Measurements from ENCODE around the gene TMEM139. TPM values are rescaled to one million over a fixed set of nuclear protein-coding genes. Genes with fewer than 3 reads are reported as not detected.
"Not testable (repeated sequence)": the region's sequence is repeated elsewhere in the genome, so short reads cannot be mapped to it uniquely, and the experiment has no call there.

The TMEM139 gene
- total and polyA plus RNA-seq, 4 experiments from 2014 or later: 0.61 to 2.1 (median 1.4) TPM

- ChIA-PET CTCF (ENCODE audit: partially characterized antibody) (interaction anchor here (0.7 to 13.9 kb wide), 6 partner anchors 11 to 120 kb away, joined by 3 to 513 read pairs (median 5); partner anchors contain the start of genes EPHA1 and GSTK1), POLR2A (ENCODE audit: partially characterized antibody) (interaction anchor here (0.6 to 4.1 kb wide), 12 partner anchors 10 to 95 kb away, joined by 3 to 23 read pairs (median 4); partner anchors contain the start of gene GSTK1)
- Mint-ChIP-seq H3K4me3 (peak overlapping the region; percentile 92 to 99 (median 96)), H3K36me3 (peaks cover 24 to 50% of the 10 kb centered on the region in 2 donors), H3K27me3 (no peaks in the 10 kb centered on the region), H3K4me1 (peaks cover 33 to 73% (median 54%) of the 10 kb centered on the region in 4 donors), H3K9me3 (peaks cover 0 to 2% (median 0%) of the 10 kb centered on the region in 8 donors), H3K27ac (peak overlapping the region; percentile 76 to 98 (median 94))
- peaks cover 33% of the 10 kb centered on the region for H3K4me1 ChIP-seq (ENCODE audit: insufficient read depth, low read length)
- H3K36me3 ChIP-seq (ENCODE audit: insufficient read depth, low read length): peaks cover 27% of the 10 kb centered on the region
- peak overlapping the region; percentile 78 for H3K27ac ChIP-seq (ENCODE audit: low read depth, low read length)
- no peaks in the 10 kb centered on the region for H3K9me3 ChIP-seq (ENCODE audit: control insufficient read depth in 1 of 2, low read length in 2 of 2)
- intact Hi-C loops (cut with micrococcal nuclease): loop anchor here (2.0 kb wide), 3 partner anchors 15 to 91 kb away; partner anchors contain the start of gene ZYX
- peak overlapping the region; percentile 82 to 92 for H3K4me3 ChIP-seq (ENCODE audit: low read length in 2 of 2)
- no peaks in the 10 kb centered on the region for H3K27me3 ChIP-seq (ENCODE audit: insufficient read depth, low read length)
- DNase-seq: no peak
Observed at GRCh38 chr7:143289421-143289820, 4.7 kb downstream of the TMEM139 start.

GRCh38 chr7:143289888-143290287 lies 5.1 kb downstream of the TMEM139 start:
- Histone ChIP-seq H3K4me1 (ENCODE audit: insufficient read depth, low read length) (peaks cover 33% of the 10 kb centered on the region), H3K4me3 (ENCODE audit: low read length in 2 of 2) (peak overlapping the region; percentile 82 to 92), H3K27ac (ENCODE audit: low read depth, low read length) (peak overlapping the region; percentile 78), H3K36me3 (ENCODE audit: insufficient read depth, low read length) (peaks cover 32% of the 10 kb centered on the region)
- not testable (repeated sequence) for H3K9me3 ChIP-seq (ENCODE audit: control insufficient read depth in 1 of 2, low read length in 2 of 2); DNase-seq; H3K9me3 Mint-ChIP-seq; H3K27me3 Mint-ChIP-seq; H3K27me3 ChIP-seq (ENCODE audit: insufficient read depth, low read length)
- CTCF ChIA-PET (ENCODE audit: partially characterized antibody): interaction anchor here (0.7 to 13.9 kb wide), 8 partner anchors 10 to 119 kb away, joined by 3 to 513 read pairs (median 4); partner anchors contain the start of genes EPHA1 and GSTK1
- intact Hi-C loops (cut with micrococcal nuclease): loop anchor here (2.0 kb wide), 3 partner anchors 15 to 91 kb away; partner anchors contain the start of gene ZYX
- peak overlapping the region; percentile 53 to 98 (median 83) for H3K27ac Mint-ChIP-seq
- peak overlapping the region; percentile 92 to 99 (median 96) for H3K4me3 Mint-ChIP-seq
- peaks cover 28 to 55% of the 10 kb centered on the region in 2 donors for H3K36me3 Mint-ChIP-seq
- peaks cover 34 to 73% (median 55%) of the 10 kb centered on the region in 4 donors for H3K4me1 Mint-ChIP-seq
- POLR2A ChIA-PET (ENCODE audit: partially characterized antibody): interaction anchor here (0.6 to 4.1 kb wide), 12 partner anchors 10 to 94 kb away, joined by 3 to 23 read pairs (median 4); partner anchors contain the start of gene GSTK1

- CTCF ChIA-PET (ENCODE audit: partially characterized antibody): interaction anchor here (0.7 to 13.9 kb wide), 7 partner anchors 10 to 90 kb away, joined by 3 to 513 read pairs (median 4); partner anchors contain the start of gene GSTK1
- POLR2A ChIA-PET (ENCODE audit: partially characterized antibody): interaction anchor here (0.7 to 4.1 kb wide), 8 partner anchors 9 to 94 kb away, joined by 3 to 23 read pairs (median 5); partner anchors contain the start of gene GSTK1
- H3K4me3 Mint-ChIP-seq: peak overlapping the region; percentile 52 to 99 (median 96)
- intact Hi-C loops (cut with micrococcal nuclease): no loop called here
- peaks cover 0 to 2% (median 0%) of the 10 kb centered on the region in 8 donors for H3K9me3 Mint-ChIP-seq
- H3K27ac Mint-ChIP-seq: peak overlapping the region; percentile 46 to 83 (median 68)
- peaks cover 36% of the 10 kb centered on the region for H3K36me3 ChIP-seq (ENCODE audit: insufficient read depth, low read length)
- H3K4me1 Mint-ChIP-seq: peaks cover 36 to 77% (median 57%) of the 10 kb centered on the region in 4 donors
- no peaks in the 10 kb centered on the region for H3K27me3 Mint-ChIP-seq
- H3K27me3 ChIP-seq (ENCODE audit: insufficient read depth, low read length): no peaks in the 10 kb centered on the region
- peak overlapping the region; percentile 10 for H3K27ac ChIP-seq (ENCODE audit: low read depth, low read length)
- no peak overlapping the region for H3K4me3 ChIP-seq (ENCODE audit: low read length in 2 of 2)
- peaks cover 32 to 59% of the 10 kb centered on the region in 2 donors for H3K36me3 Mint-ChIP-seq
- H3K4me1 ChIP-seq (ENCODE audit: insufficient read depth, low read length): peaks cover 36% of the 10 kb centered on the region
- no peaks in the 10 kb centered on the region for H3K9me3 ChIP-seq (ENCODE audit: control insufficient read depth in 1 of 2, low read length in 2 of 2)
- DNase-seq: peak in 1 of 5 donors; percentile 59
Observed at GRCh38 chr7:143290293-143290692, 5.5 kb downstream of the TMEM139 start.

- Histone ChIP-seq H3K36me3 (ENCODE audit: insufficient read depth, low read length) (peaks cover 54% of the 10 kb centered on the region), H3K27me3 (ENCODE audit: insufficient read depth, low read length) (no peaks in the 10 kb centered on the region), H3K4me1 (ENCODE audit: insufficient read depth, low read length) (peaks cover 47% of the 10 kb centered on the region), H3K27ac (ENCODE audit: low read depth, low read length) (no peak overlapping the region), H3K9me3 (ENCODE audit: control insufficient read depth in 1 of 2, low read length in 2 of 2) (no peaks in the 10 kb centered on the region), H3K4me3 (ENCODE audit: low read length in 2 of 2) (no peak overlapping the region)
- Mint-ChIP-seq H3K9me3 (peaks cover 0 to 2% (median 0%) of the 10 kb centered on the region in 8 donors), H3K36me3 (peaks cover 54 to 80% of the 10 kb centered on the region in 2 donors), H3K27me3 (no peaks in the 10 kb centered on the region), H3K4me1 (peaks cover 48 to 80% (median 64%) of the 10 kb centered on the region in 4 donors), H3K4me3 (no peak overlapping the region), H3K27ac (peak overlapping the region in 1 of 7 donors; percentile 42)
- ChIA-PET POLR2A (ENCODE audit: partially characterized antibody) (interaction anchor here (0.7 to 4.1 kb wide), 6 partner anchors 23 to 87 kb away, joined by 3 to 17 read pairs (median 4); partner anchors contain the start of gene GSTK1), CTCF (ENCODE audit: partially characterized antibody) (interaction anchor here (0.5 to 13.9 kb wide), 11 partner anchors 8 to 482 kb away, joined by 3 to 513 read pairs (median 4); no protein-coding TSS in a partner anchor)
- intact Hi-C loops (cut with micrococcal nuclease): no loop called here
- DNase-seq: no peak
Observed at GRCh38 chr7:143292876-143293275, 8.1 kb downstream of the TMEM139 start.

- H3K4me3 Mint-ChIP-seq: peak overlapping the region in 2 of 8 donors; percentile 2 to 11
- no peaks in the 10 kb centered on the region for H3K9me3 Mint-ChIP-seq
- peaks cover 74% of the 10 kb centered on the region for H3K36me3 ChIP-seq (ENCODE audit: insufficient read depth, low read length)
Observed at GRCh38 chr7:143295870-143296269, 11.1 kb downstream of the TMEM139 start.

GRCh38 chr7:143296686-143297085 lies 11.9 kb downstream of the TMEM139 start:
- intact Hi-C loops (cut with micrococcal nuclease): no loop called here
- H3K27ac ChIP-seq (ENCODE audit: low read depth, low read length): no peak overlapping the region
- no peaks in the 10 kb centered on the region for H3K27me3 ChIP-seq (ENCODE audit: insufficient read depth, low read length)
- ChIA-PET CTCF (ENCODE audit: partially characterized antibody) (interaction anchor here (0.6 to 13.9 kb wide), 14 partner anchors 9 to 140 kb away, joined by 3 to 513 read pairs (median 4); partner anchors contain the start of genes CASP2 and GSTK1), POLR2A (ENCODE audit: partially characterized antibody) (interaction anchor here (1.4 to 6.4 kb wide), 6 partner anchors 9 to 111 kb away, joined by 4 to 51 read pairs (median 8); partner anchors contain the start of gene CASP2)
- no peak for DNase-seq
- peaks cover 31% of the 10 kb centered on the region for H3K4me1 ChIP-seq (ENCODE audit: insufficient read depth, low read length)
- peaks cover 73 to 86% of the 10 kb centered on the region in 2 donors for H3K36me3 Mint-ChIP-seq
- no peak overlapping the region for H3K4me3 ChIP-seq (ENCODE audit: low read length in 2 of 2)
- H3K36me3 ChIP-seq (ENCODE audit: insufficient read depth, low read length): peaks cover 82% of the 10 kb centered on the region
- H3K4me3 Mint-ChIP-seq: peak overlapping the region in 1 of 8 donors; percentile 4
- no peaks in the 10 kb centered on the region for H3K27me3 Mint-ChIP-seq
- no peaks in the 10 kb centered on the region for H3K9me3 Mint-ChIP-seq
- peak overlapping the region; percentile 10 to 66 (median 30) for H3K27ac Mint-ChIP-seq
- H3K4me1 Mint-ChIP-seq: peaks cover 43 to 67% (median 52%) of the 10 kb centered on the region in 4 donors
- no peaks in the 10 kb centered on the region for H3K9me3 ChIP-seq (ENCODE audit: control insufficient read depth in 1 of 2, low read length in 2 of 2)

More at GRCh38 chr7:143295870-143296269, 11.1 kb downstream of the TMEM139 start:
- Mint-ChIP-seq H3K36me3 (peaks cover 77 to 85% of the 10 kb centered on the region in 2 donors), H3K4me1 (peaks cover 49 to 75% (median 60%) of the 10 kb centered on the region in 4 donors), H3K27ac (peak overlapping the region; percentile 18 to 66 (median 50)), H3K27me3 (no peaks in the 10 kb centered on the region)
- CTCF ChIA-PET (ENCODE audit: partially characterized antibody): interaction anchor here (0.6 to 13.9 kb wide), 14 partner anchors 8 to 287 kb away, joined by 3 to 513 read pairs (median 3); partner anchors contain the start of genes CASP2 and GSTK1
- Histone ChIP-seq H3K27ac (ENCODE audit: low read depth, low read length) (no peak overlapping the region), H3K4me1 (ENCODE audit: insufficient read depth, low read length) (peaks cover 38% of the 10 kb centered on the region), H3K9me3 (ENCODE audit: control insufficient read depth in 1 of 2, low read length in 2 of 2) (no peaks in the 10 kb centered on the region), H3K4me3 (ENCODE audit: low read length in 2 of 2) (no peak overlapping the region), H3K27me3 (ENCODE audit: insufficient read depth, low read length) (no peaks in the 10 kb centered on the region)
- intact Hi-C loops (cut with micrococcal nuclease): no loop called here
- POLR2A ChIA-PET (ENCODE audit: partially characterized antibody): interaction anchor here (0.7 to 6.4 kb wide), 8 partner anchors 8 to 112 kb away, joined by 3 to 51 read pairs (median 6); partner anchors contain the start of gene CASP2
- DNase-seq: no peak
